MM.1S (cell line): ENCODE data around the gene CYP46A1.

Experiments
- DNase-seq: peaks from one replicate; pipeline ENCODE4 v3.0.0-alpha.2; 2015
- H2AFZ ChIP-seq: fragments of 300-600 bp; sonication (generic); 2 replicates; pipeline ENCODE4 v1.6.0; 2016; ENCODE audit warnings: antibody characterized with exemption, low read length
- H3F3A ChIP-seq: fragments of 300-600 bp; sonication (generic); 2 replicates; pipeline ENCODE4 v1.6.1; 2016; ENCODE audit warnings: mild to moderate bottlenecking, antibody characterized with exemption, low read length, moderate library complexity, mixed read lengths; ENCODE audit not compliant: insufficient read depth
- H3K27ac ChIP-seq: fragments of 300-600 bp; sonication (generic); 2 replicates; pipeline ENCODE4 v1.5.1; 2016; ENCODE audit warnings: mild to moderate bottlenecking, low read length
- H3K27me3 ChIP-seq: fragments of 300-600 bp; sonication (generic); replicated peaks from 2 replicates; pipeline ENCODE4 v1.6.0; 2016; ENCODE audit warnings: low read length; ENCODE audit not compliant: insufficient read depth
- H3K36me3 ChIP-seq: fragments of 300-600 bp; sonication (generic); replicated peaks from 2 replicates; pipeline ENCODE4 v1.6.1; 2016; ENCODE audit warnings: mild to moderate bottlenecking, low read length, mixed read lengths; ENCODE audit not compliant: insufficient read depth
- H3K4me1 ChIP-seq: fragments of 300-600 bp; sonication (generic); 2 replicates; pipeline ENCODE4 v1.6.1; 2016; ENCODE audit warnings: low read length, mixed read lengths
- H3K4me2 ChIP-seq: fragments of 300-600 bp; sonication (generic); 2 replicates; pipeline ENCODE4 v1.6.0; 2016; ENCODE audit warnings: low read depth, low read length
- H3K4me3 ChIP-seq: fragments of 300-600 bp; sonication (generic); 2 replicates; pipeline ENCODE4 v1.5.1; 2016; ENCODE audit warnings: low read length, mixed read lengths
- H3K79me2 ChIP-seq: fragments of 300-600 bp; sonication (generic); 2 replicates; pipeline ENCODE4 v1.6.1; 2016; ENCODE audit warnings: mixed run types, low read length, mixed read lengths
- H3K9ac ChIP-seq: fragments of 300-600 bp; sonication (generic); 2 replicates; pipeline ENCODE4 v1.6.1; 2016; ENCODE audit warnings: low read length, mixed read lengths
- H3K9me2 ChIP-seq: fragments of 300-600 bp; sonication (generic); replicated peaks from 2 replicates; pipeline ENCODE4 v1.6.1; 2016; ENCODE audit warnings: mild to moderate bottlenecking, low read length, mixed read lengths; ENCODE audit not compliant: insufficient read depth
- H3K9me3 ChIP-seq: fragments of 300-600 bp; sonication (generic); replicated peaks from 2 replicates; pipeline ENCODE4 v1.6.1; 2016; ENCODE audit warnings: mild to moderate bottlenecking, low read length, mixed read lengths; ENCODE audit not compliant: insufficient read depth
- H4K20me1 ChIP-seq: fragments of 300-600 bp; sonication (generic); 2 replicates; pipeline ENCODE4 v1.6.1; 2016; ENCODE audit warnings: mild to moderate bottlenecking, low read length, moderate library complexity, mixed read lengths; ENCODE audit not compliant: insufficient read depth
- EZH2 ChIP-seq: fragments of 300-600 bp; sonication (generic); optimal IDR thresholded peaks from 2 replicates; pipeline ENCODE3; 2017; ENCODE audit warnings: low read depth, mild to moderate bottlenecking, antibody characterized with exemption, low read length, mixed read lengths
- EZH2phosphoT487 ChIP-seq: fragments of 300-600 bp; sonication (generic); IDR thresholded peaks from 2 replicates; pipeline ENCODE4 v1.6.1; 2018; ENCODE audit warnings: antibody characterized with exemption, low read length
- TF ChIP-seq, protein P1 (sequence below): fragments of 300-600 bp; sonication (generic); IDR thresholded peaks from 2 replicates; pipeline ENCODE4 v1.5.1; 2016; ENCODE audit warnings: antibody characterized with exemption, low read length, mixed read lengths

Gene CYP46A1

GRCh38 chr14:99693918-99694317, 9.8 kb downstream of the CYP46A1 start:
- Histone ChIP-seq H3K27me3 (no peaks in the 10 kb centered on the region), H3K9me2 (no peaks in the 10 kb centered on the region), H3K27ac (no peak overlapping the region), H2AFZ (no peak overlapping the region), H3K9me3 (no peaks in the 10 kb centered on the region), H3K4me3 (no peak overlapping the region), H3K79me2 (no peaks in the 10 kb centered on the region), H3F3A (no peaks in the 10 kb centered on the region), H4K20me1 (no peaks in the 10 kb centered on the region), H3K4me1 (no peaks in the 10 kb centered on the region), H3K4me2 (no peak overlapping the region), H3K9ac (no peak overlapping the region), H3K36me3 (no peaks in the 10 kb centered on the region)
- DNase-seq = no peak
- TF ChIP-seq EZH2 (no peak), EZH2phosphoT487 (no peak)
- TF ChIP-seq, protein P1, sequence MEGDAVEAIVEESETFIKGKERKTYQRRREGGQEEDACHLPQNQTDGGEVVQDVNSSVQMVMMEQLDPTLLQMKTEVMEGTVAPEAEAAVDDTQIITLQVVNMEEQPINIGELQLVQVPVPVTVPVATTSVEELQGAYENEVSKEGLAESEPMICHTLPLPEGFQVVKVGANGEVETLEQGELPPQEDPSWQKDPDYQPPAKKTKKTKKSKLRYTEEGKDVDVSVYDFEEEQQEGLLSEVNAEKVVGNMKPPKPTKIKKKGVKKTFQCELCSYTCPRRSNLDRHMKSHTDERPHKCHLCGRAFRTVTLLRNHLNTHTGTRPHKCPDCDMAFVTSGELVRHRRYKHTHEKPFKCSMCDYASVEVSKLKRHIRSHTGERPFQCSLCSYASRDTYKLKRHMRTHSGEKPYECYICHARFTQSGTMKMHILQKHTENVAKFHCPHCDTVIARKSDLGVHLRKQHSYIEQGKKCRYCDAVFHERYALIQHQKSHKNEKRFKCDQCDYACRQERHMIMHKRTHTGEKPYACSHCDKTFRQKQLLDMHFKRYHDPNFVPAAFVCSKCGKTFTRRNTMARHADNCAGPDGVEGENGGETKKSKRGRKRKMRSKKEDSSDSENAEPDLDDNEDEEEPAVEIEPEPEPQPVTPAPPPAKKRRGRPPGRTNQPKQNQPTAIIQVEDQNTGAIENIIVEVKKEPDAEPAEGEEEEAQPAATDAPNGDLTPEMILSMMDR = no peak

DNA sequence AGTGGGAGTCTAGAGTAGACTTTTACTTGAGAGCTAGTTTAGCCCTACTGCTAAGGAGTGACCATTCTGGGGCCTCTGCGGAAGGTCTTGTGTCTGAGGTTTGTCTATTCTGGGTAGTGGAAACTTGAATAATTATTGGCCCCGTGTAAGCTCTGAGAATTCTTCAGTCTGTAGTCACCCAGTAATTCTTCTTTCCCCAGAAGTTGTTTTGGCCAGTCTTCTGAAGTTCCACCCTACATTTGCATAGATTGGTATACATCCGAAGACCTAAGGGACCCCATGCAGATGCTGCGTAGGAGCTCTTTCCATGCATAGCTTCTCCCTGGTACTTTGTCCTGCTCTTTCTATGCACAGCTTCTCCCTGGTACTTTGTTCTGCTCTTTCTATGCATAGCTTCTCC, 12.8 kb downstream of the CYP46A1 start:
- H3K9me3 ChIP-seq = no peaks in the 10 kb centered on the region
- no peaks in the 10 kb centered on the region for H3K4me1 ChIP-seq
- no peaks in the 10 kb centered on the region for H4K20me1 ChIP-seq
- H3K4me2 ChIP-seq = no peak overlapping the region
- no peaks in the 10 kb centered on the region for H3K27me3 ChIP-seq
- no peak overlapping the region for H3K4me3 ChIP-seq
- no peaks in the 10 kb centered on the region for H3K9me2 ChIP-seq
- H3K36me3 ChIP-seq = no peaks in the 10 kb centered on the region
- no peak for DNase-seq
- no peak overlapping the region for H2AFZ ChIP-seq
- no peak overlapping the region for H3K27ac ChIP-seq
- no peak overlapping the region for H3K9ac ChIP-seq
- no peaks in the 10 kb centered on the region for H3K79me2 ChIP-seq
- TF ChIP-seq EZH2 (no peak), EZH2phosphoT487 (no peak)
- TF ChIP-seq, protein P1 = no peak
- no peaks in the 10 kb centered on the region for H3F3A ChIP-seq

DNA sequence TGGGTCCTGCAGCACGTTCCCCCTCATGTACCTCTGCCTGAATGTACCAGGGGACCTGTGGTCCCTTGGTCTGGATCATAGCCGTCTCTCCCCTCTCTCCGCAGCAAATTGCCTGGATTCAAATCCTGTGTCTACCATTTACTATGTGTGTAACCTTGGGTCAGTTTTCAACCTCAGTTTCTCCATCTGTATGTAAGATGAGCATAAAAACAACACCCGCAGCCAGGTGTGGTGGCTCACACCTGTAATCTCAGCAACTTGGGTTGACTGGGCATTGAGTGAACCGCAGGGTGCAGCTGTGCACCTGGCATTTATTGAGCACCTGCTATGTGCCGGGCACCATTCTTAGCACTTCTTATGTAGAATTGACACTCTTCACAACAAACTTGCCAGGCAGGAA, 14.1 kb downstream of the CYP46A1 start:
- Histone ChIP-seq H2AFZ (no peak overlapping the region), H3K79me2 (no peaks in the 10 kb centered on the region), H3K36me3 (no peaks in the 10 kb centered on the region), H3K27ac (no peak overlapping the region), H3F3A (no peaks in the 10 kb centered on the region), H4K20me1 (no peaks in the 10 kb centered on the region), H3K9me3 (no peaks in the 10 kb centered on the region), H3K9me2 (no peaks in the 10 kb centered on the region), H3K4me1 (no peaks in the 10 kb centered on the region), H3K4me3 (no peak overlapping the region), H3K9ac (no peak overlapping the region), H3K4me2 (no peak overlapping the region), H3K27me3 (no peaks in the 10 kb centered on the region)
- DNase-seq = no peak
- TF ChIP-seq EZH2 (no peak), EZH2phosphoT487 (no peak)
- TF ChIP-seq, protein P1 = no peak
